GM19025 (cell line): ENCODE results near the gene CRYBB1.

Source experiments
- ATAC-seq: cut with Tn5 transposase; IDR thresholded peaks from one replicate; pipeline ENCODE4 v1.9.1; 2021; ENCODE audit warnings: mild to moderate bottlenecking, low read depth, moderate library complexity; ENCODE audit not compliant: unreplicated experiment

The CRYBB1 gene

DNA sequence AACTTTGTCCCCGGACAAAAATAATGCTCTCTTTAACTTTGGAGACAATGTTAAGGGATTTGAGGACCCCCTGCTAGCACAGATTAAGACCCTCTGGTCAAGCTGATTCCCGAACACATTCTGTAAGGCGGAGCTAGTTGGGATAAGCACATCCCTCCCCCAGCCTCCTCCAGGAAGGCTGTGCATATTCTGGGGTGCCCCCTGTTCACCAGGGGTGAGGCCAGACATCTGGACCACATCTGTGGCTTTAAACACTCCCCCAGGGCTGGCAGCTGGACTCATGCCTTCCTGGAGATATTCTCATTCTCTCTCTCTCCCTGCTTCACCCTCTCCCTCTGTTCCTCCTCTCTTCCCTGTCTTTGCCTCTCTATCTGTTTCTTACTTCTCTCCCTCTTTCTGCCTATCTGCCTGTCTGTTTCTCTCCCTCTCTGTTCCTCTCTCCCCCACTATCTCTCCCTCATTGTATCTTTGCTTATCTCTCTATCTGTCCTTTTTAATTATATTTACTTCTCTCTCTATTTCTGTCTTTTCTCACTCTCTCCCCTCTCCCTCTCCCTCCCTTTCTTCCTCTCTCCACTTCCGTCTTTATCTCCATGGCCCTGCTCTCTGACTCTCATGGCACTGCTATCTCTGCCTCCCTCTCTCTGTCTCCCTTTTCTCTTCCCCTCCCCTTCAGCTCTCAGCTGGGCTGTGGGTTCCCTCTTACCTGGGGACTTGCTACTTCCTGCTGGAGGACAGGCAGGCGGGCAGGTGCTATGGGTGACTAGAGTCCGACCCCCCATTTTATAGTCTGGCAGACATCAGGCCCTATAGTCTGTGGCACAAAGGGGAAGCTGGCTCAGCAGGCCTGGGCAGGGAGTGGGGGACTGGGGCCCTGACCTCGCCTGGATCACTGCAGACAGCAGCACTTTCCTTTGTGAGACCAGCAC is at the start of gene CRYBB1:
TSS of gene CRYBB1 (minus strand) at position 757 of the 929 bp plus-strand sequence. CDS start 1,708 bp downstream, outside the sequence.
- no peak for ATAC-seq

DNA sequence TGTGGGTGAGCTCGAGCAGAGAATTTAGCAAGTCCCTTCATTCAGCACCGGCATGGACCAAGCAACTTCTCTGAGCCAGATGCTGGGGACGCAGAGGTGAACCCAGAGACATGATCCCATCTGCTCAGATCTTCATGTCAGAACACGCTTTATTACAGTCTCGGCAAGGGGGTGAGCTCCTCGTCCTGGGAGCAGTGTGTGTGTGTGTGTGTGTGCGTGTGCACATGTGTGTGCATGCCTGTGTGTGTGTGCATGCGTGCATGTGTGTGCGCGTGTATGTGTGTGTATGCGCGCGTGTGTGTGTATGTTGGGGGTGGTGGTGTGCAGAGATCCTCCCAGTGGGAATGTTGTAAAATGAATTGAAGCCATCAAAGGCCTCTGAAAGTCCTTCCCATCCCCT is 49.3 kb upstream of the CRYBB1 start:
- no peak for ATAC-seq

DNA sequence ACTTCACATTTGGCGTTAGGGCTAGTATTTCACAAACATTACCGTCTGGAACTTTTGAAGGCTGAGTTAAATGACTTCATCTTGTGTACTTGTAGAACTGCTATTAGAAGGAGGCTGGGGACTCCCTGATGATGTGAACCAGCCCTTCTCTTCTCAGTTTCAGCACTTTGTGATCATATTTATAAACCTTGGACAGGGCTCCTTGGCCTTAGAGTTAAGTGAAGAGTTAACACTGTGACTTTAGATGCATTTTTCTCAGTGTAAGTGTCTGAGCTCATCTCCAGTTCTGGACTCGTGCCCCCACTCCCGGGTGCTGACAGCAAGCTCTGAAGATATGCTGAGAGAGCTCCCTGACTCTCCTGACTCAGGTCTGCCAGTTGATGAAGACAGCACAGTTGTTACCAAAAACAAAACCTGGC is 48.0 kb upstream of the CRYBB1 start:
- peak; percentile 22 for ATAC-seq

DNA sequence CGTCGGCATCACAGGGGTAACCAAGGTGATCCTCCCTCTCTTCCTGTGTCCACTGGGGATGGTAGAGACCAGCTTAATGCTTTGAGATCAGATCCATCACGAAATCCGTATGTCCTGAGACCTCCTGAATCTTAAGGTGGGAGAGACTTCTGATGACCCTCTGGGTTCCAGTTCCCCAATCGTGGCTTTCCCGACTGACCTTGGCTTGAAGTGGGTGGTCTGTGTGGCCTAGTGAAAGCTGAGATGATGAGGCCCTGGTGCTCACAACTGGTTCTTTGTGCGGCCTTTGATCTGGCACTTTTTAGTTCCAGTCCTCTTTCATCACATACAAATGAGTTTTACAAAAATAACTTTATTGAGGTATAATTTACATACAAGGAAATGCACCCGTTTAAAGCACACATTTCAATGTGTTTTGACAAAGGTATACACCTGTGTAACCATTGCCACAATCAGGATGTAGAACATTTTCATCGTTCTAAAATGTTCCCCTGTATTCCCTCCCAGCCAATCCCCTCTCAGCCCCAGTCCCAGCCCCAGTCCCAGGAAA is 45.6 kb upstream of the CRYBB1 start:
- ATAC-seq, result no peak

DNA sequence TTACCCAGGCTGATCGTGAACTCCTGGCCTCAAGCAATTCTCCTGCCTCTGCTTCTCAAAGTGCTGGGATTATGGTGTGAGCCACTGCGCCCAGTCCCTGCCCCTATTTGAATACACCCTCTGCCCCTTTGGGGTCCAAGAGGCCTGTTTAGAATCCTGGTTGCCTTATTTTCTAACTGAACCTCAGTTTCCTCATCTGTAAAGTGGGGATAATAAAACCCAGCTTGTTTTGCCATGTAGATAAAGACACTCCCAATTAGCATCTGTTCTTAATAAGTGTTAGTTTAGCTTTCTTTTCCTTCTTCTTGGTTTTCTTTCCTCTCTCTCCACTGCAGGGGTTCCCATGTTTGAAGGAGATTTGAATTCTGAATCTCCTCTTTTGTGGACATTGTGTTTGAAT is 44.3 kb upstream of the CRYBB1 start:
- no peak for ATAC-seq

DNA sequence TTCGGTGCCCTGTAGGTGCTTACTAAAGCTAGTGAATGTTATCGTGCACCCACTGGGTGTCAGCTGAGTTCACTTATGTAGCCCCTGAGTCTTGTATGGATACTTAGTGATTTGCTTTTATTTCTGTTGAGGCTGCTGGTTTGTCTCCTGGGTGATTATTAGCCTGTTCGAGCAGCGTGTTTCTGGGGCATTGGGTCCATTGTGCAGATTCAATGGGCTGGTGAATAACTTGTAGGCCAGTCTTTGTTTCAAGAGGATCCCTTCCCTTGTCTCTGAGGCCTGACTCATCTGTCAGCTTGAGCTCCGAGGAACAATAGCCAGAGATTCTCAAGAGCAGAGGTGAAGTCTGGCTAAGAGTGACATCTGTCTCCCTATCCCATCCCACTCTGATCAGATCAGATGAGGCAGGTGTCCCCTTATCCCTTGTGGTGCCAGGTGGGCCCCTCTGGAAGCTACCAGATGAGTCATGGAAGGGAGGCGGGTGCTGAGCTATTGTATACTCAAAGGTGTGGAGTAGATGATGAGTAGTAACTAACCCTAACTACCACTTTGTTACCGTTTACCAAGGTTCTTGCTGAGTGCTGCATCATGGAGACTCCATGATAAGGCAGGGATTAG is 43.2 kb upstream of the CRYBB1 start:
- ATAC-seq, result no peak

DNA sequence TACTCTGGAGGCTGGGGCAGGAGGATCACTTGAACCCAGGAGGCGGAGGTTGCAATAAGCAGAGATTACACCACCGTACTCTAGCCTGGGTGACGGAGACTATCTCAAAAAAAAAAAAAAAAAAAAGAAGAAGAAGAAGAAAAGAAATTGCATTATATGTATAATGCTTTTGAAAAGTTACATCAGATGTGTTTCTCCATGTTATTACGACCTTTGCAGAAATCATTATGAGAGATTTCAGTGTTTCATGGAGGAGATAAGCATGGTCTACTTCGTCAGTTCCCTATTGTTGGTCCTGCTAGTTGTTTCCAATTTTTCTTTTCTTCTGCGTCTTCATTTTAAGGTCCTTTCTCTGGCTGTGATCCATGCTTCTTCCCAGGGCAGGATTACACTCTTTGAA is 42.5 kb upstream of the CRYBB1 start:
- ATAC-seq, result no peak

DNA sequence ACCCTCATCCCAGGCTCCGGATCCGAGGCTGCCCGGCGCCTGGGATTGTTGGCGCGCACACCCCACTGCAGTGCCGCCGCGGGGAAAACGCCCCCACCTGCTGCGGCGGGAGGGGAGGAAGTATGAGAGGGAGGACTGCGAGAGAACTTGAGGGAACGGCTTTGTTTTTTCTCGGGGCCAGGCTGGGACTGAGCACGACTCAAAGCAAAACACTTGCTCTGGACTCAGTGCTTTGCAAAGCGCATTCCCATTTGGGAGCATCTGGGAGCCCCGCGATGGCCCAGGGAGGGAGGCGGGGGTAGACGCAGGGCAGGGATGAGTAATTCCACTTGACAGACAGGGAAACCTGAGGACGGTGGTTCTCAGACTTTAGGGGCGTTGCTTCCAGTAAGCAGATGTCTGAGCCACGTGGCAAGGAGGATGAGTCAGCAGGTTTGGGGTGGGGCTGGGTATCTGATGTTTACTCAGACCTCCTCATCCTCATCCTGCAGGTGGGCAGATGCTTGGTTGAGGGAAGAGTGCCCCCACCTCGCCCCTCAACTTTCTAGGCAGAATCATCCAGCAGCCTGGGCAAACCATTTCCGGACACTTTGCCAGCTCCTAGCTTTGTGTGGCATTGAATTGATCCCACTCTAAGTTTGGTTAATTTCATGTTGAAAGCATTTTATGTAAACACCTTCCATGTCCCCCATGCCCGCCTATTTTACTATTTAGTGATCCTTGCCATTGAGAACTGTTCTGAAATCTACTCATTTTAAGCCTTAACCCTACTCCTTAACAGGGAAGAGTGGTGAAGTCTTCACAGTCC is 41.0 kb upstream of the CRYBB1 start:
- ATAC-seq, result peak; percentile 49

DNA sequence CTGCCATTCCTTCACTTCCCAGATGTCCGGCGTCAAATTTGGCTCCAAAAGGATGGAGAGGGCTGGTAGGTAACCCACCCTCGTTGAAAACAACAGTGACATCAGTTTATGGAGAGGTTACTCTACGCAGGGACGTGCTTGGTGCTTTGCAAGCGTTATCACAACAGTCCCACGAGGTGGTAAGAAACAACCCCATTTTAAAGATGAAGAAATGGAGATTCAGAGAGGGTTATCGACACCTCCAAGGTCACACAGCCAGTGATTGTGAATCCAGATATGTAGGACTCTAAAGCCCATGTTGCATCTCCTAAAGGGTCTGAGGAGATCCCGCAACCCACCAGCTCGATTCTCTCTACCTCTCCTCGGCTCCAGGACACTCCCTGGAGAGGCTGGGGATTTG is 40.3 kb upstream of the CRYBB1 start:
- no peak for ATAC-seq

DNA sequence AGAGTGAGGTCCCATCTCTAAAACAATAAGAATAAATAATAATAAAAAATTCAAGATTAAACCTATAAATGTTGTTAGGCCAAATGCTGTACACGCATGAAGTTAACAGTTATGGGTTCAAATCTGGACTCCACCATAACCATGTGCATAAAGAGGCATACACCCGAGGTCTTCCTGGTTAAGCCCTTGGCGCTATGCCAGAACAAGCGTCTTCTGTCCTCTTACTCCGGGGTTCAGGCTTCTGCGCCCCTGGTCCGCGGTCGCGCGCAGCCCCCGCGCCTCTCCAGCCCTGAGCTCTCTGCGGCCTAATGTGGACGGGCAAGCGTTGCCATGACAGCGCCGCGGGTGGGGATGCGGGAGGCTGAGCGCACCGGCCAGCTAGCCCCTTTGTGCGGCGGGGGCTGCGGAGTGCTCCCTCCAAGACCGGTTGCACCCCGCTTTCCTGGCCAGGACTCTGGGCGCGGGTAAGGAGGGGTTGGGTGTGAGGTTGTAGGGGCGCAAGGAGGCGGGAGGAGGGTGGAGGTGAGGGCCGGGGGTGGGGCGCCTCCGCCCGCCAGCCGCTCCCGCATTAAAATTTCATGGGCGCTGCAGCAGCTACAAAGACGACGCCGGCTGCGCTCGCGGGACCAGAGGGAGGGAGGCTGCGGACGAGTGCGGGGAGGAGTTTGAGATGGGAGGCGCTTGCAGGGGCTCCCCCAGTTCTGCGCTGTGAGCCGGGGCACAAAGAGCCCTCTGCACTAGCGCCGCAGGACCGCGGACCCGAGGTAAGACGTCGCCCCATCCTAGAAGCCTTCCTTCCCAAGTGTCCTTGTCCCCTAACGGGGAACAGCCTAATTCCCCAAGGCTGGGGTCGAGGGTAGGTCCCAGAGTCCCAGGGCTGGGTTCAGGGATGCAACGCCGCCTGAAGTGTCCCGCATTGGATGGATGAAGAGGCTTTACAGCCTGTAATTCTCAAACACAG is 39.3 kb upstream of the CRYBB1 start, which contains the start of gene MIAT:
TSS of gene MIAT (plus strand) at position 698 of the 961 bp plus-strand sequence.
- no peak for ATAC-seq

DNA sequence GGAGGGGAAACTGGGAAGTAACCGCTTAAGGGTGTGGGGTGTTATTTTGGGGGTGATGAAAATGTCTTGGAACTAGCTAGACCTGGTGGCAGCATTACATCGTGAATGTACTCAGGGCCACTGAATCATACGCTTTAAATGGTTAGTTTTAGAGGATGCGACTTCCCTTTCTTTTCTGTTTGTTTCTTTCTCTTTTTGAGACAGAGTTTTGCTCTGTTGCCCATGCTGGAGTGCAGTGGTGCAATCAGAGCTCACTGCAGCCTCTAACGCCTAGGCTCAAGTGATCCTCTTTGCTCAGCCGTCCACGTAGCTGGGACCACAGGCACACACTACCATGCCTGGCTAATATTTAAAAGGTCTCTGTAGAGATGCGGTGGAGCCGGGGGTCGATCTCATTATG is 34.0 kb upstream of the CRYBB1 start:
- ATAC-seq, result no peak

DNA sequence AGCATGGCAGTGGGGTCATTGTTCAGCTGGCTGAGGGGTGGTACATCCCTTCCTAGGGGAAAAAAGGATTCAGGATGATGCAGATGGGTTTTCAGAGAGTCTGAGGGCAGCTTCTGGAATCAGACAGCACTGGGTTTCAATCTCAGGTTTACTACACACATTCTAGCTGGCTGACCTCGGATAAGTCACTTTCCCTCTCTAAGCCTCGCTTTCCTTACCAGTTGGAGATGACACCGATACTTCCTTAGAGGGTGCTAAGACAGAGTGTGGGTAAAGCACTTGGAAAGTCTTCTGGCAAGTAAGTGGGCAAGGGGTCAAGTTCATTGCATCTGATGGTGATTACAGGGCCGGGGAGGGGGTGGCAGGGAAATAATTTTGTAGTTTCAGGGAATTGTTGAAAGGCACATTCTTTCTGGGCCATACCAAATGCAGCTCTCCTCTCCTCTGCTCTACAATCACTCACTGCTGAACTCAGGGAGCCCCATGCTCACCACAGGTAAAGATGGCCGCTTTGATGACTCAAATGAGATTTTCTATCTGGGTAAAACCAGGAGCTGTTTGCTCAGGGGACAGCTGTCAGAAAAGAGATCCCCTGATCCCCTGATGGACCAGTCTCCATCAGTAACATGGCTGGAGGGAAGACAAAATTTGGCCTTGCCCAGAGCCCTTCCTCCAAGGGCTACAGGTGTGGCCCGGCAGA is 33.0 kb upstream of the CRYBB1 start:
- no peak for ATAC-seq

DNA sequence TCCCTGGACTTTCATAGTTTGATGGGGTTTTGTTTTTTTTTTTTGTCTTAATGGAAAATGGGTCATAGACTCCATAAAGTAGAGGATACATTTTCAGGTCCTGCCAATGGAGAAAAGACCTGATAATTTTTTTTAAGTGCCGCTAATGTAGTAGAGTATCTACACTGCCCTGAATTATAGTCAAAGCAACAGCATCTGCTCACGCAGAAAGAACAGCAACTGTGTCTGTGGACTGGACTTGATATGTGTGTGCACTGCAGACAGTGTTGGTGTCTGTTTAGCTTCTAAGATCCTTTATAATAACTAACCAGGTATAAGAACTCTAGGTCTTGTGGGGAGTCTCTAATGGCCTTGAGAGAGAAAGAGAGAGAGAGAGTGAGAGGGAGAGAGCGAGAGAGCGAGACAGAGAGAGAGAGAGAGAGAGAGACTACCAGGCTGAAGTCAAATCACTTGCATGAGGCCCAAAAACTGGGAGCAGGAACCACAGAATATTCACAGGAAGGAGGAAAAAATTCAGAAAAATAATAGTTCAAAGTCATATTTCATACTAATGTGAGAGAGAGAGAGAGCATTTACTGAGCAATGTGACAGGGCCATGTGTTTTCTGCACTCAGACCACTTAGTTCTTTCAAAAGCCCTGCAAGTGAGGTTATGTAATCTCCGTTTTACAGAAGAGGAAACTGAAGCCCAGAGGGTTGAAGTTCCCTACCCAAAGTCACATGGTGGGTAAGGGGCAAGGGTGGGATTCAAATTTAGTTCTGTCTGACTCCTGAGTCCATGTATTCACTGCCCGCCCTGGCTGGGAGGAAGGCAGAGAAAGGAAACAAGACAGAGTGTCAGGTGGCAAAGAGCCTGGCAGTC is 30.9 kb upstream of the CRYBB1 start:
- ATAC-seq, result no peak

DNA sequence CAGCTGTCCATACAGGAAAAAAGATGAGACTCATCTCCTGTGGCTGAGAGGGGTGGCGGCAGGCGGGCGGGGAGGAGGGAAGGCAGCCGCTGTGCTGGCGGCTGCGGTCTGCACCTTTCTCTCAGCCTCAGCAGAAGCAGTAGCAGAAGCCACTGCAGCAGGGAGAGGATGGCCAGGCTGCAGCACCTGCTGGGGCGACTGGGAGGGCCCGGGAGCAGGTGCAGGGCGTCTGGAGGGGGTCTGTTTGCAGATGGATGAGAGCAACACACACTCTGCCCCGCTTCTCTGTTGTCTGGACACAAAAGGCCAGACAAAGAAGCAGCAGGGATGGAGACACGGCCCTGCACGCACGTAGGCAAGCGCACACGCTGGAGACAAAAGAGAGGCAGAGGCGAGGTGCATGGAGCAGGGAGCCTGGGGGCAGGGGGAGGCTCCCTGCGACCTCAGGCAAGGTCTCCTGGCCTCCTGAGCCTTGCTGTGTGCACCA is 30.2 kb upstream of the CRYBB1 start:
- no peak for ATAC-seq

DNA sequence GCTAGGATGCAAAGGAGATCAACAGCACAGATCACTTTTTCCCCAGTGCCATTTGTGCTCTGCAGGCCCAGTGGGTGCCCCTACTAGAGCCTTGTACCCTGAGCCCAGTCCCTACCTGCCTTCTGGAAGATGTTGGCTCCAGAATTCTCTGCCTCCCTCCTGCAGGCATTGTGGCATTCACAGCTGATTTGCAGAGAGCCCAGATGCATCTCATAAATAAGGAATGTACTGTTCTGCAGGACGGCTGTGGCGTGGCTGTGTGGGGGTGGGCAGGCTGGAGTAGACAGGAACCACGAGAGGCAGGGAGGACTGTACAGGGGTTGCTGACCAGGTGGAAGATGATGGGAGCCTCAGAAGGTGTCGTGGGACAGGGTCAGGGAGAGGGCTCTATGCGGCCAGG is 28.3 kb upstream of the CRYBB1 start:
- no peak for ATAC-seq

DNA sequence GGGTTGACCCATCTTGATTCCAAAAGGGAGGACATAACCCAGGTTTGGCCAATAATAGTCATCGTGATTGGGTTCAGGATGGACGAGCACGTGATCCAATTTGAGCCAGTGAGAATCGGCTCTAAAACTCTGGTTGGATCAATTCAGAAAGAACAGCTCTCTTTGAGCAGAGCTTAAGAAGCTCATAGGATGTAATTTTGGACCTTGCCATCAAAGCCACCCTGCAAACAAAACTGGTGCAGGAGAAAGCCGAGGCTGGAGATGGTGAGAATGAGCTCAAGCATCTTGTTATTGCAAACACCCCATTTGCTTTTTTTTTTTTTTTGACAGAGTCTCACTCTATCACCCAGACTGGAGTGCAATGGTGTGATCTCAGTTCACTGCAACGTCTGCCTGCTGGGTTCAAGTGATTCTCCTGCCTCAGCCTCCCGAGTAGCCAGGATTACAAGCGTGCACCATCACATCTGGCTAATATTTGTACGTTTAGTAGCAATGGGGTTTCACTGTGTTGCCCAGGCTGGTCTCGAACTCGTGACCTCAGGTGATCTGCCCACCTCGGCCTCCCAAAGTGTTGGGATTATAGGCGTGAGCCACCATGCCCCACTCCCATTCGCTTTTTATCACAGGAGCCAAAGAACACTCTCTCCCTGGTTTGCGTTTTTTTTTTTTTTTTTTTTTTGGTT is 25.7 kb upstream of the CRYBB1 start:
- no peak for ATAC-seq
